Mesangial cell (primary cell): ENCODE data around the gene PUSL1. TPM values are rescaled to one million over a fixed set of nuclear protein-coding genes. Genes with fewer than 3 reads are reported as not detected.

Source experiments
- total RNA-seq: library from RNA; depleted of rRNA; stranded (reverse); fragments of >200 nt; gene quantifications from 2 replicates; pipeline ENCODE4 v1.2.3, GENCODE V29; 2015

Gene PUSL1, protein sequence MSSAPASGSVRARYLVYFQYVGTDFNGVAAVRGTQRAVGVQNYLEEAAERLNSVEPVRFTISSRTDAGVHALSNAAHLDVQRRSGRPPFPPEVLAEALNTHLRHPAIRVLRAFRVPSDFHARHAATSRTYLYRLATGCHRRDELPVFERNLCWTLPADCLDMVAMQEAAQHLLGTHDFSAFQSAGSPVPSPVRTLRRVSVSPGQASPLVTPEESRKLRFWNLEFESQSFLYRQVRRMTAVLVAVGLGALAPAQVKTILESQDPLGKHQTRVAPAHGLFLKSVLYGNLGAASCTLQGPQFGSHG
- 51.6 and 68.0 TPM in 2 replicates for total RNA-seq

DNA sequence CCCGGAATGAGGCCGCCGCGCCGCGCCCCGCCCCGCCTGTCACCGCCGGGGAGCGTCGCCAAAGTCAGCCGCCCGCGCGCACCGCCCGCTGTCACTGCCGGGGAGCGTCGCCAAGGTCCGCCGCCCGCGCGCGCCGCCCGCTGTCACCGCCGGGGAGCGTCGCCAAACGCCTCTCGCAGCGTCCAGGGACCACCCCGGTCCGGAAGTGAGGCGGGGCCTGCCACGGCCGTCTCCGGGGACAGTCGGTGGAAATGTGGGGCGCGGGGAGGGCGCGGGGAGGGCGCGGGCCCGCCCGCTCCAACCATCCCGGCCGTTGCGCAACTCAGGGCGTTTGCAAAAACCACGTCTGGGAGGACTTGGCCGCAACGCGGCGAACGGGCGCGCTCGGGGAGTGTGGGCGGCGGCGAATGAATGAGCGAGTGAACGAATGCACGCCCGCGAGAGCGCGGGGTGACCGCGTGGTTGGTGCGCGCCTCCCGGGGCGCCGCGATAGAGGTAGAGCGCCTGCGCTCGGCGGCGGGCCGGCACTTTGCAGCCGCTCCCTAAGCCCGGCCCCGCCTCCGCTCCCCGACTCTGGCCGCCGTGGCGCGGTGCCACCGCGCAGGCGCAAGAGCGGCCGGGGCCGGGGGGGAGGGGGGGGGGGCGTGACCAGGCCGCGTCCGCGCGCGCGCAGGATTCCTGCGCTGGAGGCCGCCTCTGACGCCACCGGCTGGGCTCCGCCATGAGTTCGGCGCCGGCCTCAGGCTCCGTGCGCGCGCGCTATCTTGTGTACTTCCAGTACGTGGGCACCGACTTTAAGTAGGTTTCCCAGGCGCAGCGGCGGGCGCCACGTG lies at the start of gene PUSL1, which contains the start of gene ACAP3:
TSS of gene PUSL1 (plus strand) at position 675 of the 833 bp plus-strand sequence. CDS start at position 722, 47 bp downstream.
TSS of gene ACAP3 (minus strand) at position 8 of the 833 bp plus-strand sequence. CDS start 115 bp downstream, outside the sequence.

DNA sequence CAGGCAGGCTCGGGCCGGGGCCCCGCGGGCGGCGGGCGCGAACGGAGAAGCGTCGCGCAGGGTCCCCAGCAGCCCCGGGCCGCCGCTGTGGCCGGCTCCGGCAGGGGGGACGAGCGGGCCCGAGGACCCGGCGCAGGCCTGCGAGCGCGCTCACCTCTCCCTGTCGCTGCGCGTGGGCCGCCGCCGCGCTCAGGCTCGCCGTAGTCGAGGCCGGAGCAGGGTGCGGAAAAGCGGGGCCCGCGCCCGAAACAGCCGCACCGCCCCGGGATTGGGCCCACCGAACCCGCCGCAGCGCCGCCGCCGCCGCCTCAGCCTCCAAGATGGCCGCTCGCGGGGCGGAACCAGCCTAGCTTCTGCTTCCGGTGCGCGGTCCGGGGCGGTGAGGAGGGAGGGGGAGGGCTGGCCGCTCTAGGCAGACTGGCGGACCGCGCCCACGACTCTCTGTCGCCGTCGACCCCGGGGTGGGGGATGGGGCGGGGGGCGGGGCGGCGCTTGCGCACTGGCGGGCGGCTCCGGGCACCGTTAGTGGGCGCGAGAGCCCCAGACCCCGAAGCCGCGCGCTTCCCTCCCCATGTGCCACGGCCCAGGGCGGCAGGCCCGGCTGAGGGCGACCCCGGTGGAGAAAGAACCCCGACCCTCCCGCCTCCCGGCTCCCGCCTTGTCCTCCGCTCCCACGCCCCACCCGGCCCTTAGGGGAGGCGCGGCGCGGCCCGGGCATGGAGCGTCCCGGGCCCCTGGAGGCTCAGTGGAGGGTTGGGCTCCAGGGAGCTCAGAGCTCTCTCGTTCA lies 34.7 kb upstream of the PUSL1 start, which contains the start of gene UBE2J2:
TSS of gene UBE2J2 (minus strand) at position 343 of the 787 bp plus-strand sequence. CDS start 5,862 bp downstream, outside the sequence.

DNA sequence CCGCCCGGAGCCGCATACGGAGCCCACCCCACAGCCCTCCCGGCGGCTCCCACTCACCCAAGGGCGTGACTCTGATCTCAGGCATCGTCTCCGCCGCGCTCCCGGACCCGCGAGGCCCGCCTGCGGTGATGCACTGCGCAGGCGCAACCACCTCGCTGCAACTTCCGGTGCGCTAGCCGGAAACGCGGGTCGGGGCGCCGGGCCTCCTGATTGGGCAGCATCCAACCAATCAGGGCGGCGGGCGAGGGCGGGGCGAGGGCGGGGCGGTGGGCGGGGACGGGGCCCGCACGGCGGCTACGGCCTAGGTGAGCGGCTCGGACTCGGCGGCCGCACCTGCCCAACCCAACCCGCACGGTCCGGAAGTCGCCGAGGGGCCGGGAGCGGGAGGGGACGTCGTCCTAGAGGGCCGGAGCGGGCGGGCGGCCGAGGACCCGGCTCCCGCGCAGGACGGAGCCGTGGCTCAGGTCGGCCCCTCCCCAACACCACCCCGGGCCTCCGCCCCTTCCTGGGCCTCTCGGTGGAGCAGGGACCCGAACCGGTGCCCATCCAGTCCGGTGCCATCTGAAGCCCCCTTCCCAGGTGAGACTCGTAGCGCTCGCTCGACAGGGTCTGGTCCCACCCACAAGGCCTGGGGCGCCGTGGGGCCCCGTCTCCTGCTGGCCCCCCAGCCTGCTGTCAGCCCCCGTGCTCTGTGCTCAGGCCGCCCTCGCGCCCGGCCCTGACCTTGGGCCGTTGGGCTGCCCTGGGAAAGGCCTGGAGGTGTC lies 16.3 kb downstream of the PUSL1 start, which contains the start of the genes CPTP and INTS11:
TSS of gene CPTP (plus strand) at position 279 of the 764 bp plus-strand sequence. CDS start 2,109 bp downstream, outside the sequence.
TSS of gene INTS11 (minus strand) at position 137 of the 764 bp plus-strand sequence. CDS start at position 85, 52 bp downstream.

DNA sequence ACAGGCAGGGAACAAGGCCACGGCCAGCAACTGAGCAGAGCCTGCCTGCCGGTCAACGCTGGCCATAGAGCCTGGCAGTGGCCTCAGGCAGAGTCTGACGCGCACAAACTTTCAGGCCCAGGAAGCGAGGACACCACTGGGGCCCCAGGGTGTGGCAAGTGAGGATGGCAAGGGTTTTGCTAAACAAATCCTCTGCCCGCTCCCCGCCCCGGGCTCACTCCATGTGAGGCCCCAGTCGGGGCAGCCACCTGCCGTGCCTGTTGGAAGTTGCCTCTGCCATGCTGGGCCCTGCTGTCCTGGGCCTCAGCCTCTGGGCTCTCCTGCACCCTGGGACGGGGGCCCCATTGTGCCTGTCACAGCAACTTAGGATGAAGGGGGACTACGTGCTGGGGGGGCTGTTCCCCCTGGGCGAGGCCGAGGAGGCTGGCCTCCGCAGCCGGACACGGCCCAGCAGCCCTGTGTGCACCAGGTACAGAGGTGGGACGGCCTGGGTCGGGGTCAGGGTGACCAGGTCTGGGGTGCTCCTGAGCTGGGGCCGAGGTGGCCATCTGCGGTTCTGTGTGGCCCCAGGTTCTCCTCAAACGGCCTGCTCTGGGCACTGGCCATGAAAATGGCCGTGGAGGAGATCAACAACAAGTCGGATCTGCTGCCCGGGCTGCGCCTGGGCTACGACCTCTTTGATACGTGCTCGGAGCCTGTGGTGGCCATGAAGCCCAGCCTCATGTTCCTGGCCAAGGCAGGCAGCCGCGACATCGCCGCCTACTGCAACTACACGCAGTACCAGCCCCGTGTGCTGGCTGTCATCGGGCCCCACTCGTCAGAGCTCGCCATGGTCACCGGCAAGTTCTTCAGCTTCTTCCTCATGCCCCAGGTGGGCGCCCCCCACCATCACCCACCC lies 22.9 kb downstream of the PUSL1 start, which contains the start of gene TAS1R3:
TSS of gene TAS1R3 (plus strand) at position 213 of the 898 bp plus-strand sequence. CDS start at position 279, 66 bp downstream.

DNA sequence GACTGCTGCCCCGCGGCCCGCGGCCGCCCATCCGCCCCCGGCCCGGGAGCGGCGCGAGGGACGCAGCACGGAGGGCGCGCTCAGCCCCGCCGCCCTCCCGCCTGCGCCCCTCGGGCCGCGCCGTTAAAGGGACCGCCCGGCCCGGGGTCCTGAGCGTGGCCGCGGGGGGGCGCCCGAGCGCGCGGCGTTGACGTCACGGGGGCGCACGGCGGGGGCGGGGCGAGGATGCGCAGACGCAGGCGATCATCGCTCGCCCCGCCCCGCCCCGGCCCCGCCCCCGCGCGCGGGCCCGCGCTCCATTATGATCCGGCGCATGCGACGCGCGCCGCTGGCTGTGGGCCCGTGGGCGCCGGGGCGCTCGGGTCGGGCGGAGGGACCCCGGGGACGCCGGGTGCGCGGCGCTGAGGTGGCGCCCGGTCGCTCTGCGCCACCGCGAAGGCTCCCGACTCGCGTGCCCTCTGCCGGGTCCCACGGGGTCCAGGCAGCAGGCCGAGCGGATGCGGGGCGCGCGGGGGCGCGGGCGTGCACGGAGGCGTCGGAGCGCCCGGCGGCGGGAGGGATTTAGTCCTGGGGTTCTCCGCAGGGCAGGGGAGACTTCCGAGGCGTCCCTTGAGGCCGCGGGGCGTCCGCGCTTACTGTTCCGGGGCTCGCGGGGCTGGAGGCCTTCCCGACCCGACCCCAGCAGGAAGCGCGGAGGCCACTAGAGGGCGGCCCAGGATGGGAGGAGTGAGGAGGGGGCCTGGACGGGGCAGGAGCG lies 41.0 kb downstream of the PUSL1 start, which contains the start of gene DVL1:
TSS of gene DVL1 (minus strand) at position 163 of the 757 bp plus-strand sequence. CDS start 353 bp downstream, outside the sequence.

DNA sequence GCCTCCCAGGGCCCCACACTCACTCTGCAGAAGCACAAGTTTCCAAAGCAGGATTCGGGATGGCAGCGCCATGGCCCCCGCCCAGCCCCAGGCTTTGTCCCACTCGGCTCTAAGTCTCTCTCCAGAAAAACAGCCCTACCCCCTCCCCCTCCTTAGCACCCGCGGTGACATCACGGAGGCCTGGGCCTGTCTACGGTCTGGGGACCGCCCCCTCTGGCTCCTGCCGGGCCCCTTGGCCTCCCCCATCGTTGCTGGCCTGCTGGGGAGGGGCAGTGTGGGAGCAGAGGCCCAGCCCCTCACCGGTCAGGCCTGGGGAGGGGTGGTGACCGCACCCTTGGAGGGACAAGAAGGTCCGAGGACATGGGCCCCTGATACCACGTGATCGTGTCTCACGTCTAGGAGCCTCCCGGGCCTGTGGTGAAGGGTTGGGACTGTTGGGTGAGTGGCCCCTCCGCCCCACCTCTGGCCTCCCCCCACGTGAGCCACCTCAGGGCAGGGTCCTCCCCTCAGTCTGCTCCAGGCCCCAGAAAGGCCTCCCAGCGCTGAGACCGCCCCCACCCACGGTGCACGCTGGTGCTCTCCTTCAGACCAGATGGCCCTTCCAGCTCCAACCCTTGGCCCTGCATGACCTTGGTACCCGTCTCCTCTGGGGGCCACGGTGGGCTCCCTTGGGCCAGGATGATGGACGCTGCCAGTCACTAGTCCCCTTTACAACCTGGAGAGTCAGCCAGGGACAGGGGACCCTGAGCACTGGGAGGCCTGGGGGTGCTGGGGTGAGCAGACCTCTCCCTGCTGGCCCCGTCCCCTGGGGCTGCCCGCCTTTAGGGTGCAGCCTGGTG lies 50.3 kb downstream of the PUSL1 start, which contains the start of gene MXRA8:
TSS of gene MXRA8 (minus strand) at position 123 of the 839 bp plus-strand sequence. CDS start at position 72, 51 bp downstream.

Other genes starting within 250 kb of the PUSL1 start
- gene RNF223, start 234.3 kb upstream of the PUSL1 start, total RNA-seq = 0.51 TPM in 1 of 2 replicates, not detected in the other
- gene C1orf159, start 192.5 kb upstream of the PUSL1 start, total RNA-seq = 15.5 and 25.9 TPM in 2 replicates
- gene TTLL10, start 134.7 kb upstream of the PUSL1 start, total RNA-seq = not detected in 2 replicates
- 5.1 and 35.4 TPM in 2 replicates for gene TNFRSF18, start 102.0 kb upstream of the PUSL1 start, total RNA-seq
- gene TNFRSF4, start 94.4 kb upstream of the PUSL1 start, total RNA-seq = 1.8 and 3.4 TPM in 2 replicates
- 154 and 222 TPM in 2 replicates for gene SDF4, start 76.6 kb upstream of the PUSL1 start, total RNA-seq
- gene B3GALT6, start 76.4 kb upstream of the PUSL1 start, total RNA-seq = 32.6 and 41.5 TPM in 2 replicates
- 1.3 and 8.0 TPM in 2 replicates for gene C1QTNF12, start 61.9 kb upstream of the PUSL1 start, total RNA-seq
- 70.2 and 91.9 TPM in 2 replicates for gene UBE2J2, start 34.7 kb upstream of the PUSL1 start, total RNA-seq
- 0.33 and 2.3 TPM in 2 replicates for gene SCNN1D, start 28.2 kb upstream of the PUSL1 start, total RNA-seq
- gene ACAP3, start 667 bp upstream of the PUSL1 start, total RNA-seq = 33.6 and 49.2 TPM in 2 replicates
- 114 and 130 TPM in 2 replicates for gene INTS11, start 16.1 kb downstream of the PUSL1 start, total RNA-seq
- gene CPTP, start 16.2 kb downstream of the PUSL1 start, total RNA-seq = 38.5 and 46.4 TPM in 2 replicates
- gene TAS1R3, start 22.7 kb downstream of the PUSL1 start, total RNA-seq = not detected in 2 replicates
- gene DVL1, start 40.8 kb downstream of the PUSL1 start, total RNA-seq = 78.8 and 134 TPM in 2 replicates
- gene MXRA8, start 50.0 kb downstream of the PUSL1 start, total RNA-seq = 154 and 651 TPM in 2 replicates
- gene AURKAIP1, start 66.6 kb downstream of the PUSL1 start, total RNA-seq = 157 and 250 TPM in 2 replicates
- 40.6 and 111 TPM in 2 replicates for gene CCNL2, start 90.7 kb downstream of the PUSL1 start, total RNA-seq
- 109 and 174 TPM in 2 replicates for gene MRPL20, start 98.7 kb downstream of the PUSL1 start, total RNA-seq
- gene ANKRD65, start 112.7 kb downstream of the PUSL1 start, total RNA-seq = 0.76 and 1.5 TPM in 2 replicates
- gene VWA1, start 127.1 kb downstream of the PUSL1 start, total RNA-seq = 25.4 and 90.9 TPM in 2 replicates
- gene ATAD3C, start 141.1 kb downstream of the PUSL1 start, total RNA-seq = 1.1 and 1.6 TPM in 2 replicates
- gene ATAD3B, start 163.2 kb downstream of the PUSL1 start, total RNA-seq = 14.5 and 64.5 TPM in 2 replicates
- gene ATAD3A, start 203.6 kb downstream of the PUSL1 start, total RNA-seq = 42.3 and 107 TPM in 2 replicates
- gene TMEM240, start 232.0 kb downstream of the PUSL1 start, total RNA-seq = 1.8 and 3.8 TPM in 2 replicates